B cell (primary cell): ENCODE data around the gene SESTD1. TPM values are rescaled to one million over a fixed set of nuclear protein-coding genes. Genes with fewer than 3 reads are reported as not detected.

ENCODE experiments used
- ATAC-seq: fragments of 200-7000 bp; cut with Tn5 transposase; one replicate; pipeline ENCODE4 v1.10.0; 2021; ENCODE audit warnings: low read depth, mild to moderate bottlenecking, moderate number of reproducible peaks, moderate library complexity
- CTCF ChIA-PET: fragments of 350-600 bp; sonication (Branson Sonifier 250); formaldehyde crosslinking; loops from one replicate; lab custom pipeline; 2021; ENCODE audit warnings: antibody characterized with exemption, inconsistent platforms; lab: Charles Lee
- POLR2A ChIA-PET: fragments of 350-600 bp; sonication (Branson Sonifier 250); formaldehyde crosslinking; loops from one replicate; lab custom pipeline; 2021; ENCODE audit warnings: antibody characterized with exemption; lab: Charles Lee
- DNase-seq: peaks from one replicate; pipeline ENCODE4 v3.0.0; 2013
- H2AFZ ChIP-seq: 2 replicates; pipeline ENCODE4 v1.6.1; 2012; ENCODE audit warnings: mild to moderate bottlenecking, low read depth, low read length; ENCODE audit not compliant: insufficient read depth, poor library complexity, severe bottlenecking
- H3K27ac ChIP-seq, 2 donors: 1 replicate in 1 of 2; 2 replicates in 1 of 2; pipeline ENCODE4 v1.5.1; 2012 to 2013; ENCODE audit warnings: low read length in 2 of 2, mild to moderate bottlenecking in 2 of 2, moderate library complexity in 1 of 2
- H3K27me3 ChIP-seq, 4 experiments: fragments of 200-600 bp in 1 of 4; sonication (generic) in 1 of 4; replicated peaks in 1 of 4; 1 replicate in 2 of 4; 2 replicates in 2 of 4; pipeline versions ENCODE4 v1.6.1 to v1.7.0; 2013 to 2016; ENCODE audit warnings: low read length in 3 of 4, mild to moderate bottlenecking in 2 of 4, mixed read lengths in 1 of 4, moderate library complexity in 1 of 4; ENCODE audit not compliant: insufficient read depth in 4 of 4, control insufficient read depth in 3 of 4; ENCODE audit errors: control extremely low read depth in 1 of 4
- H3K36me3 ChIP-seq, 2 experiments: replicated peaks in 1 of 2; 1 replicate in 1 of 2; 2 replicates in 1 of 2; pipeline versions ENCODE4 v1.6.1 to v1.7.1; 2013; ENCODE audit warnings: low read length in 1 of 2; ENCODE audit not compliant: insufficient read depth in 2 of 2, control insufficient read depth in 1 of 2; ENCODE audit errors: control extremely low read depth in 1 of 2, extremely low read depth in 1 of 2
- H3K4me1 ChIP-seq, 2 donors: fragments of 200-600 bp in 1 of 2; sonication (generic) in 1 of 2; 1 replicate in 1 of 2; 2 replicates in 1 of 2; pipeline versions ENCODE4 v1.5.1 to v1.6.1; 2013 to 2017; ENCODE audit warnings: low read length in 2 of 2; ENCODE audit not compliant: control insufficient read depth in 2 of 2, insufficient read depth in 2 of 2
- H3K4me2 ChIP-seq: replicated peaks from 2 replicates; pipeline ENCODE3; 2012; ENCODE audit warnings: mild to moderate bottlenecking, low read depth, low read length; ENCODE audit not compliant: poor library complexity, severe bottlenecking
- H3K4me3 ChIP-seq, 5 experiments: fragments of 200-600 bp in 1 of 5; sonication (generic) in 1 of 5; 1 replicate in 3 of 5; 2 replicates in 2 of 5; pipeline versions ENCODE4 v1.5.1 to v1.7.0; 2011 to 2016; ENCODE audit warnings: low read length in 4 of 5, mild to moderate bottlenecking in 4 of 5, low read depth in 2 of 5, control low read depth in 1 of 5, moderate library complexity in 1 of 5; ENCODE audit not compliant: insufficient read depth in 1 of 5; ENCODE audit errors: control extremely low read depth in 1 of 5, extremely low read depth in 1 of 5
- H3K79me2 ChIP-seq: fragments of 200-600 bp; sonication (generic); one replicate; pipeline ENCODE4 v1.6.0; 2016; ENCODE audit warnings: low read length; ENCODE audit not compliant: control insufficient read depth, insufficient read depth
- H3K9ac ChIP-seq: fragments of 200-600 bp; sonication (generic); 2 replicates; pipeline ENCODE4 v1.6.1; 2017; ENCODE audit warnings: mild to moderate bottlenecking, low read length, moderate library complexity
- H3K9me3 ChIP-seq, 3 donors: one replicate each; pipeline versions ENCODE4 v1.6.1 to v1.7.1; 2013; ENCODE audit warnings: low read length in 2 of 3; ENCODE audit not compliant: control insufficient read depth in 2 of 3, insufficient read depth in 1 of 3; ENCODE audit errors: control extremely low read depth in 1 of 3
- H4K20me1 ChIP-seq: 2 replicates; pipeline ENCODE4 v1.6.0; 2012; ENCODE audit warnings: mild to moderate bottlenecking, low read length; ENCODE audit not compliant: insufficient read depth, control insufficient read depth, poor library complexity, severe bottlenecking
- H3K27ac Mint-ChIP-seq: one replicate; pipeline ENCODE4 v1.8.0; 2021; ENCODE audit warnings: mixed read lengths
- H3K27me3 Mint-ChIP-seq: one replicate; pipeline ENCODE4 v1.8.0; 2021; ENCODE audit warnings: mixed read lengths
- H3K4me1 Mint-ChIP-seq: one replicate; pipeline ENCODE4 v1.8.0; 2021; ENCODE audit warnings: mixed read lengths
- H3K4me3 Mint-ChIP-seq: one replicate; pipeline ENCODE4 v1.8.0; 2021; ENCODE audit warnings: mixed read lengths
- H3K9me3 Mint-ChIP-seq: one replicate; pipeline ENCODE4 v1.8.0; 2022; ENCODE audit warnings: mixed read lengths; ENCODE audit not compliant: insufficient read depth
- CTCF ChIP-seq: fragments of 200-600 bp; IDR thresholded peaks from one replicate; pipeline ENCODE4 v1.8.0; 2022; ENCODE audit warnings: antibody characterized with exemption, mild to moderate bottlenecking
- EZH2 ChIP-seq: IDR thresholded peaks from 2 replicates; pipeline ENCODE4 v1.6.1; 2012; ENCODE audit warnings: borderline replicate concordance, low read depth, mild to moderate bottlenecking, moderate library complexity, low read length; ENCODE audit not compliant: insufficient read depth, poor library complexity, severe bottlenecking
- WGBS: methylation state at CpG from one replicate; pipeline ENCODE4 v1.1.5; 2013; ENCODE audit warnings: missing lambda C conversion rate; ENCODE audit not compliant: insufficient coverage; 5-methylcytosine and 5-hydroxymethylcytosine counted together
- intact Hi-C: fragments of 100-400 bp; cut with micrococcal nuclease; formaldehyde crosslinking; loops from one replicate; pipeline ENCODE4 v1.10.0; 2022
- polyA plus RNA-seq: library from polyadenylated mRNA; depleted of rRNA; stranded (reverse); fragments of >200 nt; gene quantifications from 2 replicates; pipeline ENCODE4 v1.2.3, GENCODE V29; 2012
- total RNA-seq, 2 donors: library from RNA; stranded (reverse); fragments of 120-200 nt in 1 of 2; gene quantifications; 1 replicate in 1 of 2; 2 replicates in 1 of 2; pipeline versions ENCODE4 v1.2.3 to v1.2.4, GENCODE V29; 2013 to 2022

The SESTD1 gene
- total and polyA plus RNA-seq, 2 donors (not counting 1 experiment from before 2014, with no cell fraction given), result 52.0 to 66.1 TPM

- CTCF ChIA-PET, result interaction anchor here (0.7 to 6.5 kb wide), 41 partner anchors 8 to 360 kb away, joined by 3 to 141 read pairs (median 7); no protein-coding TSS in a partner anchor
- Histone ChIP-seq H4K20me1 (no peaks in the 10 kb centered on the region), H3K4me2 (no peak overlapping the region), H3K27ac (no peak overlapping the region), H3K79me2 (no peaks in the 10 kb centered on the region), H3K4me1 (no peaks in the 10 kb centered on the region), H3K9me3 (no peaks in the 10 kb centered on the region), H3K36me3 (peaks cover 0 to 20% of the 10 kb centered on the region in 2 experiments), H3K27me3 (no peaks in the 10 kb centered on the region), H2AFZ (no peak overlapping the region), H3K9ac (no peak overlapping the region), H3K4me3 (no peak overlapping the region)
- POLR2A ChIA-PET, result no interaction called here
- intact Hi-C loops, result loop anchor here (5.0 kb wide), 1 partner anchor 333 kb away; no protein-coding TSS in a partner anchor
- Mint-ChIP-seq H3K9me3 (no peaks in the 10 kb centered on the region), H3K4me1 (no peaks in the 10 kb centered on the region), H3K27ac (no peak overlapping the region), H3K4me3 (no peak overlapping the region), H3K27me3 (no peaks in the 10 kb centered on the region)
- ATAC-seq (no peak), DNase-seq (no peak)
- TF ChIP-seq CTCF (no peak), EZH2 (no peak)
These were observed 134.1 kb downstream of the SESTD1 start for GRCh38 chr2:179130560-179130959.

GRCh38 chr2:179129574-179130238 is 134.9 kb downstream of the SESTD1 start:
- POLR2A ChIA-PET, result no interaction called here
- Mint-ChIP-seq H3K4me3 (no peak overlapping the region), H3K4me1 (no peaks in the 10 kb centered on the region), H3K27me3 (no peaks in the 10 kb centered on the region), H3K9me3 (no peaks in the 10 kb centered on the region), H3K27ac (no peak overlapping the region)
- H2AFZ ChIP-seq, result no peak overlapping the region
- no peaks in the 10 kb centered on the region for H3K4me1 ChIP-seq
- H3K4me2 ChIP-seq, result no peak overlapping the region
- no peaks in the 10 kb centered on the region for H3K79me2 ChIP-seq
- H3K9me3 ChIP-seq, result no peaks in the 10 kb centered on the region
- TF ChIP-seq CTCF, result peak; percentile 82
- TF ChIP-seq EZH2, result no peak
- no peaks in the 10 kb centered on the region for H3K27me3 ChIP-seq
- no peak overlapping the region for H3K9ac ChIP-seq
- no peak overlapping the region for H3K4me3 ChIP-seq
- peaks cover 0 to 20% of the 10 kb centered on the region in 2 experiments for H3K36me3 ChIP-seq
- H3K27ac ChIP-seq, result no peak overlapping the region
- peak; percentile 37 for DNase-seq
- H4K20me1 ChIP-seq, result no peaks in the 10 kb centered on the region
- intact Hi-C loops, result loop anchor here (1.0 to 5.0 kb wide), 4 partner anchors 109 to 332 kb away; no protein-coding TSS in a partner anchor
- no peak for ATAC-seq
- CTCF ChIA-PET, result interaction anchor here (0.6 to 6.5 kb wide), 71 partner anchors 9 to 569 kb away, joined by 3 to 141 read pairs (median 5); partner anchors contain the start of gene CCDC141
- no CpG with 5 or more reads among the region's 1 CpG for whole genome bisulfite sequencing
